ENCODE results near the gene ASPG. TPM values are rescaled to one million over a fixed set of nuclear protein-coding genes. Genes with fewer than 3 reads are reported as not detected.

ASPG gene
- total RNA-seq, 2 experiments from 2014 or later: not detected

DNA sequence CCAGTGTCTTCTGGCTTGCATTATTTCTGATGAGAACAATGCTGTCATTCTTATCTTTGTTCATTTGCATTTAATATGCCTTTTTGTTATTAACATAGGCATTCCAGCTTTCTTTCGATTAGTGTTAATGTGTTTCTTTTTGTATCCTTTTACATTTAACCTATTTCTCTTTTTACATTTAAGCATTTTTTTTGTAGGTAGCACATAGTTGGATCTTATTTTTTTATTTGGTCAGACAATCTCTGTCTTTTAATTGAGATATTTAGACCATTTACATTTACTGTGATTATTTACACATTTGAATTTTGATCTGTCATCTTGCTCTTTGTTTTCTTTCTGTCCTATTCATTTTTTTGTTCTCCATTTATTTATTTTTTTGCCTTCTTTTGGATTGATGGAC is 38.4 kb downstream of the ASPG start:
- ATAC-seq (no peak), DNase-seq (no peak)
- H3K9me3 Mint-ChIP-seq: peaks cover 16% of the 10 kb centered on the region
- TF ChIP-seq, protein P1, sequence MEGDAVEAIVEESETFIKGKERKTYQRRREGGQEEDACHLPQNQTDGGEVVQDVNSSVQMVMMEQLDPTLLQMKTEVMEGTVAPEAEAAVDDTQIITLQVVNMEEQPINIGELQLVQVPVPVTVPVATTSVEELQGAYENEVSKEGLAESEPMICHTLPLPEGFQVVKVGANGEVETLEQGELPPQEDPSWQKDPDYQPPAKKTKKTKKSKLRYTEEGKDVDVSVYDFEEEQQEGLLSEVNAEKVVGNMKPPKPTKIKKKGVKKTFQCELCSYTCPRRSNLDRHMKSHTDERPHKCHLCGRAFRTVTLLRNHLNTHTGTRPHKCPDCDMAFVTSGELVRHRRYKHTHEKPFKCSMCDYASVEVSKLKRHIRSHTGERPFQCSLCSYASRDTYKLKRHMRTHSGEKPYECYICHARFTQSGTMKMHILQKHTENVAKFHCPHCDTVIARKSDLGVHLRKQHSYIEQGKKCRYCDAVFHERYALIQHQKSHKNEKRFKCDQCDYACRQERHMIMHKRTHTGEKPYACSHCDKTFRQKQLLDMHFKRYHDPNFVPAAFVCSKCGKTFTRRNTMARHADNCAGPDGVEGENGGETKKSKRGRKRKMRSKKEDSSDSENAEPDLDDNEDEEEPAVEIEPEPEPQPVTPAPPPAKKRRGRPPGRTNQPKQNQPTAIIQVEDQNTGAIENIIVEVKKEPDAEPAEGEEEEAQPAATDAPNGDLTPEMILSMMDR (IDR thresholded peaks at IDR 0.05): no peak
- H3K4me3 Mint-ChIP-seq: no peak overlapping the region
- H3K27me3 Mint-ChIP-seq: peaks cover 22% of the 10 kb centered on the region
- ChIA-PET CTCF (no interaction called here), POLR2A (interaction anchor here (1.1 to 1.3 kb wide), 2 partner anchors 9 to 20 kb away, joined by 3 read pairs; no protein-coding TSS in a partner anchor)
- no peak overlapping the region for H3K27ac Mint-ChIP-seq
- H3K4me1 Mint-ChIP-seq (ENCODE audit: low read depth): no peaks in the 10 kb centered on the region
- intact Hi-C loops (cut with micrococcal nuclease): no loop called here
- no peaks in the 10 kb centered on the region for H3K36me3 Mint-ChIP-seq (ENCODE audit: low read depth)

DNA sequence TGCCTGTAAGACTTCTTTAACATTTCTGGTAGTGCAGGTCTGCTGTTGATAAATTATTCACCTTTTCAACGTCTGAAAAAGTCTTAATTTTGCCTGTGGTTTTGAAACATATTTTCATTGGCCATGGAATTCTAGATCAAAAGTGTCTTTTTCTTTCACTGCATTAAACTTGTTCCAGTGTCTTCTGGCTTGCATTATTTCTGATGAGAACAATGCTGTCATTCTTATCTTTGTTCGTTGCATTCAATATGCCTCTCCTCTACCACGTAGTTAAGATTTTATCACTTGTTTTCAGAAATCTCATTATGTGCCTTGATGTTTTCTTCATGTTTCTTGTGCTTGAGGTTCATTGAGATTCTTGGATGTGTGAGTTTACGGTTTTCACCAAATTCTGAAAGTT is 39.5 kb downstream of the ASPG start:
- Mint-ChIP-seq H3K4me3 (no peak overlapping the region), H3K36me3 (ENCODE audit: low read depth) (peaks cover 4% of the 10 kb centered on the region), H3K27ac (no peak overlapping the region), H3K4me1 (ENCODE audit: low read depth) (no peaks in the 10 kb centered on the region), H3K9me3 (peaks cover 24% of the 10 kb centered on the region), H3K27me3 (peaks cover 23% of the 10 kb centered on the region)
- intact Hi-C loops (cut with micrococcal nuclease): no loop called here
- DNase-seq (no peak), ATAC-seq (no peak)
- ChIA-PET CTCF (no interaction called here), POLR2A (no interaction called here)
- TF ChIP-seq, protein P1 (IDR thresholded peaks at IDR 0.05): no peak

DNA sequence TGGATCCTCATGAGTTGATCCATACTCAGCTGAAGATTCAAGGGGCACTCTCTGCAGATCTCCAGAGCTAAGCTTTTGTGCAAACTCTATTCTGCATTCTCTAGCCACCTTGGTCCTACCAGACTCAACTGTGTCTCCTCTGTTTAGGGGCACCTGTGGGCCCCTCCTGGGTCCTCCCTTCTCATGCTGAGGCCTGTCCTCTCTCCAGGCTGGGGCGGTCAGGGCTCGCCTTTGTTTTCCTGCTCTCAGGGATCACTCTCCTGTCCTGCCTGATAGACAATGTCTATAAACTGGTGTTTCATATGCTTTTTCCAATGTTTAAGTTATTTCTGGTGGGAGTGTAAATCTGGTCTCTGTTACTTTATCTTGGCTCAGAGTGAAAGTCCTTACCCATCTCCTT is 41.3 kb downstream of the ASPG start:
- CTCF ChIA-PET: interaction anchor here (1.7 to 2.2 kb wide), 2 partner anchors 49 to 437 kb away, joined by 6 to 7 read pairs; no protein-coding TSS in a partner anchor
- ATAC-seq (no peak), DNase-seq (no peak)
- intact Hi-C loops (cut with micrococcal nuclease): no loop called here
- Mint-ChIP-seq H3K27me3 (peaks cover 26% of the 10 kb centered on the region), H3K4me1 (ENCODE audit: low read depth) (no peaks in the 10 kb centered on the region), H3K27ac (no peak overlapping the region), H3K9me3 (peaks cover 24% of the 10 kb centered on the region), H3K36me3 (ENCODE audit: low read depth) (peaks cover 4% of the 10 kb centered on the region), H3K4me3 (no peak overlapping the region)
- TF ChIP-seq, protein P1 (IDR thresholded peaks at IDR 0.05): no peak
- POLR2A ChIA-PET: no interaction called here

DNA sequence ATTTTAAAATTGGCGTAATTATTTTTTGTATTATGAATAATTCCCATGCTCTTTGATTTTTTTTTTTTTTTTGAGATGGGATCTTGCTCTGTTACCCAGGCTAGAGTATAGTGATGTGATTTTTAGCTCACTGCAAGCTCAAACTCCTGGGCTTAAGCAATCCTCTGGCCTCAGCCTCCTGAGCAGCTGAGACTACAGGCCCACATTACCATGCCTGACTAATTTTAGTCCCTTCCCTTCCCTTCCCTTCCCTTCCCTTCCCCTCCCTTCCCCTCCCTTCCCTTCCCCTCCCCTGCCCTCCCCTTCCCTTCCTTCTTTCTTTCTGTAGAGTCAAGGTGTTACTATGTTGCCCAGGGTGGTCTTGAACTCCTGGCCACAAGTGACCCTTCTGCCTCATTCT is 43.5 kb downstream of the ASPG start:
- ATAC-seq (no peak), DNase-seq (no peak)
- intact Hi-C loops (cut with micrococcal nuclease): no loop called here
- TF ChIP-seq, protein P1 (IDR thresholded peaks at IDR 0.05): no peak
- Mint-ChIP-seq H3K9me3 (peaks cover 22% of the 10 kb centered on the region), H3K4me3 (no peak overlapping the region), H3K27me3 (peaks cover 32% of the 10 kb centered on the region), H3K36me3 (ENCODE audit: low read depth) (peaks cover 4% of the 10 kb centered on the region), H3K27ac (no peak overlapping the region), H3K4me1 (ENCODE audit: low read depth) (no peaks in the 10 kb centered on the region)
- CTCF ChIA-PET: interaction anchor here (1.0 to 2.7 kb wide), 4 partner anchors 8 to 435 kb away, joined by 3 to 20 read pairs (median 6); no protein-coding TSS in a partner anchor
- POLR2A ChIA-PET: no interaction called here

DNA sequence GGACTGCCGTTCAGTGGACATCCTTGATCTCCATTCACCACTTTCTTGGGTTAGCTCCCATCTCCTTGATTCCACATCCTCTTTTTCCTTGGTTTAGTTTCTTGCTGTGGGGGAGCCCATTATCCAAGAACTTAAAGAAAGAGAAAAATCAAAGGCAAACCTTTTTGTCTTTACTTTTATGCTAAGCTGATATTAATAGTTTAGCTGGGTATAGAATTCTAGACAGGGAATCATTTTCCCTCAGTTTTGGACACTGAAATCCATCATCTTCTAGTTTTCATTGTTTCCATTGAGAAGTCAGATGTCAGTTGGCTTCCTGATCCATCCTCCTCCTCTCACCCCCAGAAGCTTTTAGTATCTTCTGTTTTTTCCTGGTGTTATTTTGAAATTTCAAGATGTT is 44.1 kb downstream of the ASPG start:
- no peak overlapping the region for H3K27ac Mint-ChIP-seq
- TF ChIP-seq, protein P1 (IDR thresholded peaks at IDR 0.05): no peak
- ChIA-PET POLR2A (no interaction called here), CTCF (interaction anchor here (1.0 to 2.7 kb wide), 5 partner anchors 8 to 435 kb away, joined by 3 to 20 read pairs (median 5); no protein-coding TSS in a partner anchor)
- no peak overlapping the region for H3K4me3 Mint-ChIP-seq
- no peaks in the 10 kb centered on the region for H3K4me1 Mint-ChIP-seq (ENCODE audit: low read depth)
- intact Hi-C loops (cut with micrococcal nuclease): no loop called here
- no peak for DNase-seq
- peaks cover 20% of the 10 kb centered on the region for H3K9me3 Mint-ChIP-seq
- no peak for ATAC-seq
- peaks cover 4% of the 10 kb centered on the region for H3K36me3 Mint-ChIP-seq (ENCODE audit: low read depth)
- peaks cover 35% of the 10 kb centered on the region for H3K27me3 Mint-ChIP-seq
